ENCODE data around the gene CFD.
A peak's percentile ranks its signal among the peaks of the same experiment; 100 is the strongest.
"Not testable (repeated sequence)": the region's sequence is repeated elsewhere in the genome, so short reads cannot be mapped to it uniquely, and the experiment has no call there.

Gene CFD

DNA sequence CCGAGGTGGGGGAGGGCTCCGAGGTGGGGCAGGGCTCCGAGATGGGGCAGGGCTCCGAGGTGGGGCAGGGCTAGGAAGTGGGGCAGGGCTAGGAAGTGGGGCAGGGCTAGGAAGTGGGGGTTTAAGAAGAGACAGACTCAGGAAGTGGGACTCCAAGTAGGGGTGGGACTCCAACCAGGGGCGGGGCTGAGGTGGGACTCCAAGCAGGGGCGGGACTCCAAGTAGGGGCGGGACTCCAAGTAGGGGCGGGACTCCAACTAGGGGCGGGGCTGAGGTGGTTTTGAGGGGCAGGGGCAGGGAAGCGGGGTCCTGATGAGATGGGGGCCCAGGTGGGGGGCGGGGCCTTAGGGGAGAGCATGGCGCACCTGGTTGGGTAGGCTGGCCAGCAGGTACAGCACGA, 13.6 kb downstream of the CFD start:
- no peak for DNase-seq

DNA sequence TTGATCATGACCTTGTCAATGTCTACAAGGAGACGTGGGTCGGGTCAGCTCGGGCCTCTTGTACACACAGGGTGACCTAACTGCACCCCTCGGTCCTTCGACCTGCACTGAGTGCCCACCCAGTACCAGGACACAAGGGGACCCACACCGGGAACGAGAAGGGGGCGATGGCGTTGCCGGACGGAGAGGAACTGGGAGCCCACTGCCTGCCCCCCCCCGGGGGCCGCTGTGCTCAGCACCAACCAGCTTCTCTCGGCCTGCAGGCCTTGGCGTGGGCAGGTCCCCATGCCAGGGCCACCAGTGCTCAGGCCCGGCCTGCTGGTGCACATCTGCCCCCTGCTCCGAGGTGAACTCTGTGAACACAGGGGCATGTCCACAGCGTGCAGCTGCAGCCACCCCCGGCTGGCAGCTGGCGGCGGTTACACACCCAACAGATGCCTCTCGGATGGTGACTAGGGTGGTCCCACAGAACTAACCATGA, 14.1 kb downstream of the CFD start:
- DNase-seq: no peak

DNA sequence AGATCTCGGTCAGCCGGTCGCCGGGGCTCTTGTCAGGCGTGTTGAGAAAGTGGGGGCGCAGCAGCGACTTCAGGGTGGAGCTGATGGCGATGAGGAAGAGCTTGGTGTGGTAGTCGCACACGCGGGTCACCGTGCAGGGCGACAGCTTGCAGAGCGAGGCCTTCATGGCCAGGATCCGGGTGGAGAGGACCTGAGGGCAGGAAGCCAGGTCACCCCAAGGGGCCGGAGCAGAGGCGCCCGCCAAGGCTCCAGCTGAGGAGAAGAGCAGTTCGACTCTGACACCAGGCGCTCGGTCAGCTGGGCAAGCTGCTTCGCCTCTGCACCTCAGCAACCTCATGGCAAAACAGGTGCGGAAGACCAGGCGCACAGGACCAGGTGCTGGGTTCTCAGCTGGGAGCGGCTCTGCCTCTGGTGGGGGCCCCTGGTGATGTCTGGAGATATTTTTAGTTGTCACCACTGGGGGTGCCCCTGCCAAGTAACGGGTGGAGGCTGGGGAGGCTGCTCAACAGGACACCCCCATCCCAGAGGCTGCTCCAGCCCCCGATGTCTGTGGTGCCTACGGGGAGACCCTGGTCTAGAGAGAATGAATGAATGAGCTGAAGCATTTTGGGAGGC, 15.9 kb downstream of the CFD start:
- DNase-seq: no peak

GRCh38 chr19:876089-876488, 16.6 kb downstream of the CFD start:
- no peak for DNase-seq

DNA sequence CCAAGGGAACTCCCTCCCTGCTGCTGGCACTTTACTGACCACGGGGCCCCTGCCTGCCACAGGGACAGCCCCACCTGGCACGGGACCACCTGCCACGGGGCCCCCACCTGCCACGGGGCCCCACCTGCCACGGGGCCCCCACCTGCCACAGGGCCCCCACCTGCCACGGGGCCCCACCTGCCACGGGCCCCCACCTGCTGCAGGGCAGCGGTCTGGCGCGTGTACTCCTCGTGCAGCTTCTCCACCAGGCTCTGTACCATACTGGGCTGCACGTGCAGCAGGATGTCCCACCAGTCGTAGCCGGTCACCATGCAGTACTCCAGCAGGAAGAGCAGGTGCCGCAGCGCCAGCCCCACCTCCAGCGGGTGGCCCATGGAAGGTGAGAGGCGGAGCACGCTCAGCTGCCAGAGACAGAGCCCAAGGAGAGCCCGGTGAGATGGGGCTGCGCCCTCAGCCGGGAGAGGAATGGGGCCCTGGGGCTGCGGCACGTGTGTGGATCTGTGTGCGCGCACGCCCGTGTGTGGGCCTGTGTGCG, 17.4 kb downstream of the CFD start:
- no peak for DNase-seq

DNA sequence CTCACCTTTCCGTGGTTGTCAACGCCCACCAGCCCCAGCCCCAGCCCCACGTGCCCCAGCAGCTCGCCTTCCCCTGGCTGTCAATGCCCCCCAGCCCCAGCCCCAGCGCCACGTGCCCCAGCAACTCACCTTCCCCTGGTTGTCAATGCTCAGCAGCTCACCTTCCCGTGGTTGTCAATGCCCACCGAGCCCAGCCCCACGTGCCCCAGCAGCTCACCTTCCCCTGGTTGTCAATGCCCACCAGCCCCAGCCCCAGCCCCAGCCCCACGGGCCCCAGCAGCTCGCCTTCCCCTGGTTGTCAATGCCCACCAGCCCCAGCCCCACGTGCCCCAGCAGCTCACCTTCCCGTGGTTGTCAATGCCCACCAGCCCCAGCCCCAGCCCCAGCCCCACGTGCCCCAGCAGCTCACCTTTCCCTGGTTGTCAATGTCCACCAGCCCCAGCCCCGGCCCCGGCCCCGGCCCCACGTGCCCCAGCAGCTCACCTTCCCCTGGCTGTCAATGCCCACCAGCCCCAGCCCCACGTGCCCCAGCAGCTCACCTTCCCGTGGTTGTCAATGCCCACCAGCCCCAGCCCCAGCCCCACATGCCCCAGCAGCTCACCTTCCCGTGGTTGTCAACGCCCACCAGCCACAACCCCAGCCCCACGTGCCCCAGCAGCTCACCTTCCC, 18.7 kb downstream of the CFD start:
- not testable (repeated sequence) for DNase-seq

DNA sequence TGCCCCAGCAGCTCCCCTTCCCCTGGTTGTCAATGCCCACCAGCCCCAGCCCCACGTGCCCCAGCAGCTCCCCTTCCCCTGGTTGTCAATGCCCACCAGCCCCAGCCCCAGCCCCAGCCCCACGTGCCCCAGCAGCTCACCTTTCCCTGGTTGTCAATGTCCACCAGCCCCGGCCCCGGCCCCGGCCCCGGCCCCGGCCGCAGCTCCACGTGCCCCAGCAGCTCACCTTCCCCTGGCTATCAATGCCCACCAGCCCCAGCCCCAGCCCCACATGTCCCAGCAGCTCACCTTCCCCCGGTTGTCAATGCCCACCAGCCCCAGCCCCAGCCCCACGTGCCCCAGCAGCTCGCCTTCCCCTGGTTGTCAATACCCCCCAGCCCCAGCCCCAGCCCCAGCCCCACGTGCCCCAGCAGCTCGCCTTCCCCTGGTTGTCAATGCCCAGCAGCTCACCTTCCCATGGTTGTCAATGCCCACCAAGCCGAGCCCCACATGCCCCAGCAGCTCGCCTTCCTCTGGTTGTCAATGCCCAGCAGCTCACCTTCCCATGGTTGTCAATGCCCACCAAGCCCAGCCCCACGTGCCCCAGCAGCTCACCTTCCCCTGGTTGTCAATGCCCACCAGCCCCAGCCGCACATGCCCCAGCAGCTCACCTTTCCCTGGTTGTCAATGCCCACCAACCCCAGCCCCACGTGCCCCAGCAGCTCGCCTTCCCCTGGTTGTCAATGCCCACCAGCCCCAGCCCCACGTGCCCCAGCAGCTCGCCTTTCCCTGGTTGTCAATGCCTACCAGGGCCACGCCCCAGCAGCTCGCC, 19.5 kb downstream of the CFD start:
- DNase-seq: not testable (repeated sequence)

DNA sequence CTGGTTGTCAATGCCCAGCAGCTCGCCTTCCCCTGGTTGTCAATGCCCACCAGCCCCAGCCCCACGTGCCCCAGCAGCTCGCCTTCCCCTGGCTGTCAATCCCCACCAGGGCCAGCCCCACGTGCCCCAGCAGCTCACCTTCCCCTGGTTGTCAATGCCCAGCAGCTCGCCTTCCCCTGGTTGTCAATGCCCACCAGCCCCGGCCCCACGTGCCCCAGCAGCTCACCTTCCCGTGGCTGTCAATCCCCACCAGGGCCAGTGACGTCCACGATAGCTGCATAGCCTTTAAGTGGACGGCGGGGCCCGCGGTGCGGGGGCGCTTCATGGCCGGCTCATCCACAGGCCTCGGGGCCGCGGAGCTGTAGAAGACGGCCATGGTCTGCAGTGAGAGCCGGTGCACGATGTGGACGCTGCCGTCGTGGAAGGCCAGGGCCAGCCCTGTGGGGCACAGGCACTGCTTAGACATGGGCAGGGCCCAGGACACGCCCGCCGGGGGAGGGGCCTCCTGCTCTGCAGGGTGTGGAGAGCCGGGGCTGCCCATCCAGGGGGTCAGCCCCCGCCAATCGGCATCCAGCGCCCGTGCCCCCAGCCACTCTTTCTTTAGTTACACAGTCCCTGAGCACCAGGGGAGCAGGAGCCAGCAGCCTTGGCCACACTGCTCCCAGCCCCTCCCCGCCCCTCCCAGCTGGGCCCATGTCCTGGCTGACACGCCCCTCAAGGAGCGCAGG, 20.4 kb downstream of the CFD start:
- DNase-seq: no peak

- DNase-seq: no peak
Measured at GRCh38 chr19:881385-882071, 22.1 kb downstream of the CFD start.

- DNase-seq: no peak
Measured at GRCh38 chr19:882871-883497, 23.5 kb downstream of the CFD start.

DNA sequence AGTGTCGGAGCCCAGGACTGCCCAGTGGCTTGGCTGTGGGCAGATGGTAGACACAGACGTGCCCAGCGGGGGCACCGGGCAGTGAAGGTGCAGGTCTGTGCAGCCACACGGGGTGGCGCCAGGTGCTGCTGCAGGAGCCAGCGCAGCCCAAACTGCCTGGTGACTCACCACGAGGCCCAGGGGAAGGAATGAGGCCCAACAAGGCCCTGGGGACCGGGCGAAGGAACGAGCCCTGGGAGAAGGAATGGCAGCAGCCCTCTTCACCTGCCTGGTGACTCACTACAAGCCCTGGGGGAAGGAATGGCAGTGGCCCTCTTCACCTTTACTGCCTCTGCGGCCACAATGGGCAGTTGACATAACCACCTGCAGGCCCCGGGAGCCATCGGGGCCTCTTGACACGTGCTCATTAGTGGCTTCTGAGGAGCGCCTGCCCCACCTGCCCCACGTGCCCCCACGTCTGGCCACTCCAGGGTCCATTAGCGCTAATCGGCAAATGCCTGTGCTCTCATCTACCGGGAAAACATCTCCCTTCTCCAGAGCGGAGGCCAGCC, 24.3 kb downstream of the CFD start:
- DNase-seq: peak; percentile 88

- no peak for DNase-seq
Measured at GRCh38 chr19:884420-885211, 25.2 kb downstream of the CFD start.

- DNase-seq: no peak
Measured at GRCh38 chr19:885536-886224, 26.2 kb downstream of the CFD start.

DNA sequence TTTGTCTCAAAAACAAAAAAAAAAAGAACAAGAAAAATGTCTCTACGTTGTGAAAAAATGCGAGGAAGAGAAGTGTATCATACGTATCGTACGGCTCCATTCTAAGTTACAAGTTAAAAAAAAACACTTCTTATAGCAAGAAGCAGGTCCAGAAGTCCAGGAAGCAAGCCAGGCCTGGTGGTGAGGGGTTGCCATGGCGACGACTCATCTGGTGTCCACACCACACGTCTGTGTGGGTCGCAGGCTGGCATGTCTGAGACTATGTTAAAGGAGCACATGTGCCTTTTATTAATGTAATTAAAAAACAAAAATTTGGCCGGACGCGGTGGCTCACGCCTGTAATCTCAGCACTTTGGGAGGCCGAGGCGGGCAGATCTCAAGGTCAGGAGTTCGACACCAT, 27.6 kb downstream of the CFD start:
- DNase-seq: no peak

DNA sequence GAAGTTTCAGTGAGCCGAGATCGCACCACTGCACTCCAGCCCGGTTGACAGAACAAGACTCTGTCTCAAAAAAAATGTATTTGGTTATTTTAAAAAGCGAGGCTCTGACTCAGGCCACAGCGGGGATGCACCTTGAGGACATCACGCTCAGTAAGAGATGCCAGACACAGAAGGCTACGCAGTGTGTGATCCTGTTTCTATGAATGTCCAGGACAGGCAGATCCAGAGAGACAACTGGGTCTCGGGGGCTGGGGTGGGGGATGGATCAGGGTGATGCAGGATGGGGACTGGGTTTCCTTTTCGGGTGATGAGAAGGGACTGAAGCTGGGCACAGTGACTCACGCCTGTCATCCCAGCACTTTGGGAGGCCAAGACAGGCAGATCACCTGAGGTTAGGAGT, 28.1 kb downstream of the CFD start:
- no peak for DNase-seq

DNA sequence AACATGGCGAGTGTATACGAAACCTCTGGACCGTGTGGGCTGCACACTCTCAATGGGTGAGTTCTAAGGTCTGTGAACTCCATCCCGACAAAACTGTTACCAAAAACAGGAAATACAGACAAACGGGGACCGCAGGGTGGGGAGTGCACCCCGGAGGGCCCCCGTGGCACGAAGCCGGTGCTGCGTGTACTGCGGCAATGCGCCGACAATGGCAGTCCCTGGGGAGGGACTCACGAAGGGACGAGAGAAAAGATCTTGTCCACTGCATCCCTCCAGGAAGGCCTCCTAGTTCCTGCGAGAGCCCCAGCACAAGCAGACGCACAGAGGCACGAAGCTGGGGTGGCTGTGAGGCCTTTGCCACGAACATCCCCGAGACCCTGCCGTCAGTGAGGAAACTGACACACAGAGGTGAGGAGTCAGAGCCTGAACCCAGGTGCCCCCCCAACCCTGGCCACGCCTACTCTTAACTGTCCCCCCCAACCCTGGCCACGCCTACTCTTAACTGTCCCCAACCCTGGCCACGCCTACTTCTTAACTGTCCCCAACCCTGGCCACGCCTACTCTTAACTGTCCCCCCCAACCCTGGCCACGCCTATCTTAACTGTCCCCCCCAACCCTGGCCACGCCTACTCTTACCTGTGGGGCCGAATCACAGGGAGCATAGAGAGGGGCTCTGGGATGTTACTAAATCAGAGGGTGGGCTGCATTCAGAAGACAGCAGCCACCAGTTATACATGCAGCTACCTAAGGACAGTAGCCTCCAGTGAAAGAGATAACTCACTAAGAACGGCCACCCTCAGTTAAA, 29.3 kb downstream of the CFD start:
- DNase-seq: no peak

DNA sequence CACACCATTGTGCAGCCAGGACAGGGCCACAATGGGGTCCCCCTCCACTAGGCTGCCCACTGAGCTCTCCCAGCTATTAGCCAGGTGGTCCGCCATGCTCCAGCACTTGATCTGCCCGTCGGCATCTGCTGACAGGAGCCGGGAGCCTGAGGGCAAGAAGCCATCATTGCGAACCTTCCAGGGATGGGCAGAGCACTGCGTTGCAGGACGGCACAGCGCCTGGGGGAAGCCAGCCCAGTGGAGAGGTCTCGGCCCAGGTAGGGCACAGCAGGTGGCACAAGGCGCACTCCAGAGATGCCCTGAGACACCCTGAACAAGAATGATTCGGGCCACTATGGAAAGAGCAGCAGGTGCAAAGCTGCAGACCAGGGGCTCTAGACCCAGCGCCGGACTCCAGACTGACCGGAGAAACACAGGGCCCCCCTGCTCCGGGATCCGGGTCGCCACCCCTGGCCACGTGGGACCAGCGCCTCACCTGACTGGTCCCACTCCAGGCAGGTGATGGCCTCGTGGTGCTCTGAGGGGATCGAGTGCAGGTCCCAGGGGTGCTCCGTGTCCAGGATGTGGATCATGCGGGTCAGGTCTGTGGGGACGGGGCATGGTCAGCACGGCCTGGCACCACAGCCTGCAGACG, 30.3 kb downstream of the CFD start:
- no peak for DNase-seq

DNA sequence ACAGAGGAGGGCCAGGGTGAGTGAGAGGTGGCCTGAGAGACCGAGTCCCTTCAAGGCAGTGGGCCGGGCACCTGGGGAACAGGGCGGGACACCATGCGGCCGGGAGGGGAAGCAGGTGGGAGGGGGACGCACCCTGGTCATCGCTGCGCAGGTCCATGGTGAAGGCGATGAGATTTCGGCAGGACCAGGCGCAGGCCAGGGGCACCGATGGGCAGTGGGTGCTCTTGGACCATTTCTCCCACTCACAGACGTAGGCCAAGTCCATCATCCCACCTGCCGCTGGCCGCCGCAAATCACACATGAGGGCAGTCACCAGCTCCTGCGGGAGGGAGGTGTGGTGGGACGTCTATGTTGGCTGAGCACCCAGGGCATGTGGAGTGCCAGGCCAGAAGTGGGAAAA, 31.4 kb downstream of the CFD start:
- no peak for DNase-seq
